ENCODE results near the gene PPP1R9A. TPM values are rescaled to one million over a fixed set of nuclear protein-coding genes. Genes with fewer than 3 reads are reported as not detected.
A peak's percentile ranks its signal among the peaks of the same experiment; 100 is the strongest.

Gene PPP1R9A
- polyA plus RNA-seq (2013, experiment 1 of 2) = 4.8 TPM
- 5.1 TPM for polyA plus RNA-seq (2013, experiment 2 of 2)

DNA sequence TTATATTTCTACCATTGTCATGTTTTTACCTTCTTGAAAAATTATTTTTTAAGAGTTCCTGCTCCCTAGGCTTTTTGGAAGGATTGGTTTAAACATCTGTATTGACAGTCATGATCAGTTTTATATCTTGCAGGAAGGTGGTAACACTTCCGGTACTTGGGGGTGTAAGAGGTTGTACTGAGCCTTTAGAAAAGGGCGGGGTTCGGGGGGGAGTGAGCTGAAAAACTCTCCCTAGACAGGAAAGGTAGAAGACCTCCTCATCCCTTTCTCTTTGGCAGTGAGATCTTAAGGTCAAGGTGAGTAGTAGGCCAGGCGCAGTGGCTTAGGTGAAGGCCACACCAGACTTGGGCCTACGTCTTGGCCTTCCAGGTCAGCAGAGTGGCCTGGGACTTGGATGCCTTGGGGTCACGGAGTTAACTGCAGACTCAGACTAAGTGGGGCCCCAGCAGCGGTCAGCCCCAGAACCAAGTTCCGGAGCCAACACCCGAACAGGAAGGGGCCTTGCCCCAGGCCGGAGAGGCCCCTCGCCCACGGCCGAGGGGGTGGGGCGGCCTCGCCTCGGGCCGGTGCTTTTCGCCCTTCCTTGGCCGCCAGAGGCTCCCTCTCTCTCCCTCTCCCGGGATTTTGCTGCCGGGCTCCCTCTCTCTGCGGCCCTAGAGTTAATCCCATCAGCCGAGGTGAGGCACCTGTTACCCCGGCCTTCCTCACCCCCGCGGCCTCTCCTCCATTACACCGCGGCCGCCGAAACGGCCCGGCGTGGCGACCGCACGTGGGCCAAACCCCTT, at the start of gene PPP1R9A:
Gene PPP1R9A, plus strand, starts transcription at position 569 of the 785 bp plus-strand sequence. CDS start 2,520 bp downstream, outside the sequence.
- Histone ChIP-seq H3K27ac (ENCODE audit: low read depth, low read length) (peak within 1 kb of the TSS; percentile 88), H3K27me3 (ENCODE audit: insufficient read depth, low read length) (no peaks in the 10 kb centered on the region), H3K4me1 (ENCODE audit: insufficient read depth, low read length) (peaks cover 36% of the 10 kb centered on the region), H3K9ac (ENCODE audit: low read depth, low read length) (peak within 1 kb of the TSS; percentile 93), H3K36me3 (ENCODE audit: insufficient read depth, low read length) (no peaks in the 10 kb centered on the region), H3K4me3 (ENCODE audit: low read length) (peak within 1 kb of the TSS; percentile 86), H3K9me3 (ENCODE audit: insufficient read depth, low read depth, low read length) (no peaks in the 10 kb centered on the region)
- WGBS = 12% methylated on average over 36 of the region's 36 CpGs

DNA sequence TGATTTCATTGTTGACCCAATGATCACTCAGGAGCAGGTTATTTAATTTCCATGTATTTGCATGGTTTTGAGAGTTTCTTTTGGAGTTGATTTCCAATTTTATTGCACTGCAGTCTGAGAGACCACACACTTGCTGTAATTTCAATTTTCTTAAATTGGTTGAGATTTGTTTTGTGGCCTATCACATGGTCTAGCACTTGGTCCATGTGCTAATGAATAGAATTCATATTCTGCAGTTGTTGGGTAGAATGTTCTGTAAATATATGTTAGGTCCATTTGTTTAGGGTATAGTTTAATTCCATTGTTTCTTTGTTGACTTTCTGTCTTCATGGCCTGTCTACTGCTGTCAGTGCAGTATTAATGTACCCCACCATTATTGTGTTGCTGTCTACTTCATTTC, 36.3 kb upstream of the PPP1R9A start:
- Histone ChIP-seq H3K4me3 (ENCODE audit: low read length) (no peak overlapping the region), H3K36me3 (ENCODE audit: insufficient read depth, low read length) (no peaks in the 10 kb centered on the region), H3K9me3 (ENCODE audit: insufficient read depth, low read depth, low read length) (no peaks in the 10 kb centered on the region), H3K27me3 (ENCODE audit: insufficient read depth, low read length) (no peaks in the 10 kb centered on the region), H3K9ac (ENCODE audit: low read depth, low read length) (no peak overlapping the region), H3K4me1 (ENCODE audit: insufficient read depth, low read length) (no peaks in the 10 kb centered on the region), H3K27ac (ENCODE audit: low read depth, low read length) (no peak overlapping the region)

DNA sequence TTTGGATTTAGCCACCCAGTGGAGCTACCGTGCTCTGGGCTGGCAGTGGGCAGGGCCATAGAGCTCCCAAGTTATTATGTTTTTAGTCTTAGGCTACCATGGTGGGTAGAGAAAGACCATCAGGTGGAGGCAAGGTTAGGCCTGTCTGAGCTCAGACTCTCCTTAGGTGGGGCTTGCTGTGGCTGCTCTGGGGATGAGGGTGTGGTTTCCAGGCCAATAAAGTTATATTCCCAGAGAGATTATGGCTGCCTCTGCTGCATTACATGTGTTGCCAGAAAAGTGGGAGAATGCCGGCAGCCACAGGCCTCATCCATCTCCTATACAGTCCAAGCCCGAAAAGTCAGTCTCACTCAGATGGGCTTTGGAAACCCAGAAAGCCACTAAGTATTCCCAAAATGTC, 34.2 kb upstream of the PPP1R9A start:
- Histone ChIP-seq H3K27ac (ENCODE audit: low read depth, low read length) (no peak overlapping the region), H3K27me3 (ENCODE audit: insufficient read depth, low read length) (no peaks in the 10 kb centered on the region), H3K9me3 (ENCODE audit: insufficient read depth, low read depth, low read length) (peaks cover 12% of the 10 kb centered on the region), H3K9ac (ENCODE audit: low read depth, low read length) (no peak overlapping the region), H3K4me1 (ENCODE audit: insufficient read depth, low read length) (no peaks in the 10 kb centered on the region), H3K4me3 (ENCODE audit: low read length) (no peak overlapping the region), H3K36me3 (ENCODE audit: insufficient read depth, low read length) (no peaks in the 10 kb centered on the region)
- WGBS = 92% methylated on average over 3 of the region's 3 CpGs

DNA sequence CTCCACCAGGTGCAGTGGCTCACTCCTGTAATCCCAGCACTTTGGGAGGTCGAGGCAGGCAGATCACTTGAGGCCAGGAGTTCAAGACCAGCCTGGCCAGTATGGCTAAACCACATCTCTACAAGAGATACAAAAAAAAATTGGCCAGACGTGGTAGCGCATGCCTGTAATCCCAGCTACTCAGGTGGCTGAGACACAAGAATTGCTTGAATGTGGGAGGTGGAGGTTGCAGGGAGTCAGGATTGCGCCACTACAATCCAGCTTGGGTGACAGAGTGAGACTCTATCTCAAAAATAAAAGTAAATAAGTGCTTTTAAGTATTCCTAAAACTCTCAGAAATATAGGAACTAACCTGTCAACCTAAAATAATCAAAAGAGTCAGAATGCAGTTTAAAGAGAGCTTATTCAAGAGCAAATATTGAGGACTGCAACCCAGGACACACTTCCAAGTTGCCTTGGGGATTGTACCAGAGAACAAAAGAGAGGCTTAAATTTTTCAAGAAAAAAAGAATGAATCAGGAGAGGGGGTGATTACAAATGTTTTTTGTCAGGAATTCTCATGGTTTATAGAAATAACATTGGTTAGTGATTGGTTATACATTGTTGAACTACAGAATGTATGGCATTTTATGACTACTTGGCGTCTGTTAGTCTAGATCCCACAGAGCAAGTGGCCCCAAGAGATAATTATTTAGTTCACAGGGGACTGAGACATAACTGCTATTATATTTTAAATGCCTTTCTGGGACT, 33.2 kb upstream of the PPP1R9A start:
- H3K9ac ChIP-seq (ENCODE audit: low read depth, low read length) = no peak overlapping the region
- H3K9me3 ChIP-seq (ENCODE audit: insufficient read depth, low read depth, low read length) = peaks cover 16% of the 10 kb centered on the region
- no peaks in the 10 kb centered on the region for H3K36me3 ChIP-seq (ENCODE audit: insufficient read depth, low read length)
- no peak overlapping the region for H3K27ac ChIP-seq (ENCODE audit: low read depth, low read length)
- no peaks in the 10 kb centered on the region for H3K4me1 ChIP-seq (ENCODE audit: insufficient read depth, low read length)
- WGBS = 96% methylated on average over 5 of the region's 5 CpGs
- no peak overlapping the region for H3K4me3 ChIP-seq (ENCODE audit: low read length)
- no peaks in the 10 kb centered on the region for H3K27me3 ChIP-seq (ENCODE audit: insufficient read depth, low read length)

DNA sequence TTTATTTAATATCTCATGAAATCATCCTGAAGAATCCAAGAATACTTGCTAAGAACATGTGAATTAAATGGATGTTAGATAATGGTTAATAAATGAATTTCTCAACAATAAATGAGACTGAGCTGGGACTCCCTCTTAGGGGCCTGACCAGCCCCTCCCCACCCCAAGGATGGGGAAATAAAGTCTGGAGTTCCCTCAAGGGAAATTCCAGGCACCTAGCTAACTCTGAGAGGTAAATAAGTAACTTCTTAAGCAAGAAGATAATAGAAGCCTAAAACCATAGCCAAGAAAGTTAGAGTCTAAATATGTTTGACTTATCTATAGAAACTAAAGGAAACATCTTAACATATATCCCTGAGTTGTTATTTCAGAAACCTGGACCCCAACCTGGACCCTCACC, 32.2 kb upstream of the PPP1R9A start:
- no peak overlapping the region for H3K9ac ChIP-seq (ENCODE audit: low read depth, low read length)
- no peak overlapping the region for H3K27ac ChIP-seq (ENCODE audit: low read depth, low read length)
- no peaks in the 10 kb centered on the region for H3K4me1 ChIP-seq (ENCODE audit: insufficient read depth, low read length)
- H3K4me3 ChIP-seq (ENCODE audit: low read length) = no peak overlapping the region
- no peaks in the 10 kb centered on the region for H3K27me3 ChIP-seq (ENCODE audit: insufficient read depth, low read length)
- H3K36me3 ChIP-seq (ENCODE audit: insufficient read depth, low read length) = no peaks in the 10 kb centered on the region
- peaks cover 16% of the 10 kb centered on the region for H3K9me3 ChIP-seq (ENCODE audit: insufficient read depth, low read depth, low read length)

DNA sequence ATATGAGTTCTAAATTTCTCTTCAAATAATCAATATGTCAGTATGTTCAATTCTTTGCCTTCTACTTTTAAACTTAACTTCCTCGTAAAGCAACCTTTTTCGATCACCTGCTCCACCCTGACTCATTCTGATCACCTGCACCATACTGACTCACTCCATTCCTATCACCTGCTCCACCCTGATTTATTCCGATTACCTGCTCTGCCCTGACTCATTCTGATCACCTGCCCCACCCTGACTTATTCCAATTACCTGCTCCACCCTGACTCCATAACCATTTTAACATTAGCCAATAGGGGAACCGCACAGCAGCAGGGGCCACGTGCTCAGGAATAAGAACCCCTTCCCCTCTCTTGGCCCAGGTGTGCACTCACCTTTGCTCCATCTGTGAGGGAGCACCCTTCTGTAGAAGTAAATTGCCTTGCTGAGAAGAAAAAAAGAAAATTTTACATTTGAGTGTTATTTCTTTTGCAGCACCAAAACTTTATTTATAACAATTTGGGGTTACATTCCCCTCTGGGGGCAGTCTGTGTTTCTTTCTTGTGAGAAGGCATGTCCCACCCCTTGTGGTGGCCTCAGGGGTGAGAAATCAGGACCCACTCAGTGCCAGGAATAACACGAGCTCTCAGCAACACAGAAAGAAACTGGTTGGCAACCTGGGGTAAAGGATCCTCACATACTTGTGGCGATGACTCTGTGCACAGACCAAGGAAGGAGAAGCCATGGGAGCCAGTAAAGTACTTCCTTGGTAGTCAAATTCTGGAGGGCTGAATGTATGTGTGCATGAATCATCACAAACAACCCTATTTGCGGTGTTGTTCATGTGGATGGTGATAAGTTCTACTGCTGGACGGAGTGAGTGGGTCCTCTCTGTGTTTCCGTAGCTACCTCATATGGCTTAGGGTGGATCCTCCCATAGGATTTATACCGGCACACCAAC, 29.4 kb upstream of the PPP1R9A start:
- Histone ChIP-seq H3K4me1 (ENCODE audit: insufficient read depth, low read length) (peaks cover 9% of the 10 kb centered on the region; the same call in 1 of the 2 replicates), H3K27me3 (ENCODE audit: insufficient read depth, low read length) (no peaks in the 10 kb centered on the region), H3K36me3 (ENCODE audit: insufficient read depth, low read length) (no peaks in the 10 kb centered on the region), H3K9ac (ENCODE audit: low read depth, low read length) (no peak overlapping the region), H3K9me3 (ENCODE audit: insufficient read depth, low read depth, low read length) (peaks cover 16% of the 10 kb centered on the region), H3K4me3 (ENCODE audit: low read length) (no peak overlapping the region), H3K27ac (ENCODE audit: low read depth, low read length) (no peak overlapping the region)
- 97% methylated on average over 9 of the region's 11 CpGs for WGBS

DNA sequence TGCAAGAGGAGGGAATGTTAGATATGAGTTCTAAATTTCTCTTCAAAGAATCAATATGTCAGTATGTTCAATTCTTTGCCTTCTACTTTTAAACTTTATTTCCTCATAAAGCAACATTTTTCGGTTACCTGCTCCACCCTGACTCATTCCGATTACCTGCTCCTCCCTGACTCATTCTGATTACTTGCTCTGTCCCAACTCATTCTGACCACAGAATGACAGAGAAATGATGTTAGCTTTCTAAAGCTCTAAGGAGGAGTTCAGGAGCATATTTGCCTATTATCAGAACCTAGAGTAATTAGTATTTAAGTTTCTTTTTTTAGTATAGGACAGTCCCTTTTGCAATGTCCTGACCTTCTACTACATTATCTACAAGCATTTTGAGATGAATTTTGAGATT, 24.5 kb upstream of the PPP1R9A start:
- peaks cover 7% of the 10 kb centered on the region for H3K9me3 ChIP-seq (ENCODE audit: insufficient read depth, low read depth, low read length)
- WGBS = 96% methylated on average over 2 of the region's 2 CpGs
- H3K27ac ChIP-seq (ENCODE audit: low read depth, low read length) = no peak overlapping the region
- H3K36me3 ChIP-seq (ENCODE audit: insufficient read depth, low read length) = no peaks in the 10 kb centered on the region
- H3K9ac ChIP-seq (ENCODE audit: low read depth, low read length) = no peak overlapping the region
- no peaks in the 10 kb centered on the region for H3K27me3 ChIP-seq (ENCODE audit: insufficient read depth, low read length)
- peaks cover 9% of the 10 kb centered on the region; the same call in 1 of the 2 replicates for H3K4me1 ChIP-seq (ENCODE audit: insufficient read depth, low read length)
- H3K4me3 ChIP-seq (ENCODE audit: low read length) = no peak overlapping the region

DNA sequence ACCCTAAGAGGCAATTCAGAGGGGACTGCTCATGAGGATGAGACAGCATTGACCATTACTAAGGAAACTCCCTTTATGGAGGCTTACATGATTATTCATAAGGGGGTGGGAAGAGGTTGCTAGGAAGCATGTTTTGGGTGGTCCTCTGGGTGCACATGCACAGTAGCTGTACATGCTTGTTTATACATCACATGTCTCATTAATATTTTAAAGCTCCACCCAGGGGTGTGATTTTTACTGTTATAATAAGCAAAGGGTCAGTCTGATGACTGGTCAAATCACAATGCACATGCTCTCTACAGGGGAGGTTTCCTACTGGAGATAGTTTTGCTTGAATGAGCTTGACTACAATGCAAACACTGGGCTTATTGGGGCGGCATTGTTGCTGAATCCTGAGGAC, 23.8 kb upstream of the PPP1R9A start:
- Histone ChIP-seq H3K36me3 (ENCODE audit: insufficient read depth, low read length) (no peaks in the 10 kb centered on the region), H3K27ac (ENCODE audit: low read depth, low read length) (no peak overlapping the region), H3K9me3 (ENCODE audit: insufficient read depth, low read depth, low read length) (peaks cover under 1% of the 10 kb centered on the region; the same call in 1 of the 2 replicates), H3K4me3 (ENCODE audit: low read length) (no peak overlapping the region), H3K4me1 (ENCODE audit: insufficient read depth, low read length) (peaks cover 9% of the 10 kb centered on the region; the same call in 1 of the 2 replicates), H3K27me3 (ENCODE audit: insufficient read depth, low read length) (no peaks in the 10 kb centered on the region), H3K9ac (ENCODE audit: low read depth, low read length) (no peak overlapping the region)
- WGBS = 86% methylated on average over 1 of the region's 1 CpG

DNA sequence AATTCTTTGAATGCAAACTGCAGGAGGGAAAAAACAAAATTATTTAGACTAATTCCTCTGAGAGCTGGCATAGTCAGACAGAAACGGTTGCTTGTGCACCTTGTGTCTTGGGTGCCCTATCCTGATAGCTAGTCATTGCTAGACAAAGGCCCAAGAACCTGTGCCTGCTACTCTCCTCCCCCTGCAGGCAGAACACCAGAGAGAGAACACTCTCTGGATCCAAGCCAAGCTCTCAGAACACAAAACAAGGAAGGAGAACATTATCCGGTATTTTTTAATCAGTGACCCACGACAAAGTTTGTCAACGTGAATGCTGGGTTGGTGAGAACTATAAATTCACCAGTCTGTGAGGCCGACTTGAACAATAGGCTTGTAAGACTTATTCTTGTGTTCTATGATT, 18.8 kb upstream of the PPP1R9A start:
- H3K27ac ChIP-seq (ENCODE audit: low read depth, low read length) = no peak overlapping the region
- H3K4me3 ChIP-seq (ENCODE audit: low read length) = no peak overlapping the region
- H3K4me1 ChIP-seq (ENCODE audit: insufficient read depth, low read length) = no peaks in the 10 kb centered on the region
- no peaks in the 10 kb centered on the region for H3K27me3 ChIP-seq (ENCODE audit: insufficient read depth, low read length)
- 76% methylated on average over 5 of the region's 5 CpGs for WGBS
- H3K9ac ChIP-seq (ENCODE audit: low read depth, low read length) = no peak overlapping the region
- H3K36me3 ChIP-seq (ENCODE audit: insufficient read depth, low read length) = no peaks in the 10 kb centered on the region
- no peaks in the 10 kb centered on the region for H3K9me3 ChIP-seq (ENCODE audit: insufficient read depth, low read depth, low read length)

DNA sequence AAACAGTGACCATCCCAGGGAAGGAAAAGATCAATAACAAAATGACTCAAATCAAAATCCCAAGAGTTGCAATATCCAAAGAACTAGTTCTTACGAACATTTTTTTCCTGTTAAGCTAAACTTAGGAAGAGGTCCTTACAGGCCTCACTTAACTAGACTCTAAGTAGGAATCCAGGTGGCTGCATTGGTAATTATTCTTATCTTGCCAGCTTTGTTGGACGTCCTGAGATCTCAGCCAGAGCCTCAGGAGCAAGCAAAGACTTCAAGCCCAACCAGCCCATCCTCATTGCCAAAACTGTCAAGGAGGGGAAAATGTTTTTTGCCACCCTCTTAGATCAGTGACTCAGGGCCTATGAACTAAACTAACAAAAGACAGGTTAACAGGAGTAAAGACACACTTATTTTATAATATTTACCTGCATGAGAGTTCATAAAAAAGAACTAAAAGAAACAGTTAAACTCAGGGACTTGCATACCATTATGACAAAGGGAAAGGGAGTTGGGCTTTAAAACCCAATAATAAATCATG, 18.3 kb upstream of the PPP1R9A start:
- H3K9ac ChIP-seq (ENCODE audit: low read depth, low read length) = no peak overlapping the region
- 79% methylated on average over 2 of the region's 2 CpGs for WGBS
- no peaks in the 10 kb centered on the region for H3K36me3 ChIP-seq (ENCODE audit: insufficient read depth, low read length)
- H3K4me1 ChIP-seq (ENCODE audit: insufficient read depth, low read length) = no peaks in the 10 kb centered on the region
- H3K27me3 ChIP-seq (ENCODE audit: insufficient read depth, low read length) = no peaks in the 10 kb centered on the region
- H3K9me3 ChIP-seq (ENCODE audit: insufficient read depth, low read depth, low read length) = no peaks in the 10 kb centered on the region
- no peak overlapping the region for H3K27ac ChIP-seq (ENCODE audit: low read depth, low read length)
- no peak overlapping the region for H3K4me3 ChIP-seq (ENCODE audit: low read length)

Data from HUES64 (cell line).